KBM-7 (cell line): Measurements from ENCODE around the gene ISY1.
A peak's percentile ranks its signal among the peaks of the same experiment; 100 is the strongest.
"Not testable (repeated sequence)": the region's sequence is repeated elsewhere in the genome, so short reads cannot be mapped to it uniquely, and the experiment has no call there.

Source experiments
- DNase-seq: peaks from one replicate; pipeline ENCODE4 v3.0.0-alpha.2; 2015
- in situ Hi-C: fragments of 300-500 bp; cut with MboI; formaldehyde crosslinking; loops from 2 replicates; pipeline ENCODE4 v1.14.3; 2020; ENCODE audit warnings: low sequenced_read_pairs, low pct_unique_long_range_greater_than_20kb, mixed read lengths

Gene ISY1

GRCh38 chr3:129122412-129123011 is 38.4 kb downstream of the ISY1 start:
- in situ Hi-C loops: no loop called here
- DNase-seq: no peak

- in situ Hi-C loops: no loop called here
- DNase-seq: peak; percentile 70
Observed at GRCh38 chr3:129121792-129122411, 39.0 kb downstream of the ISY1 start, which contains the start of gene RAB43. Gene RAB43 (minus strand): TSS chr3:129121804. CDS start chr3:129121489, 315 bp downstream.

- DNase-seq: peak; percentile 36
- in situ Hi-C loops: no loop called here
Observed at GRCh38 chr3:129121016-129121791, 39.7 kb downstream of the ISY1 start.

GRCh38 chr3:129120254-129121004 is 40.4 kb downstream of the ISY1 start:
- in situ Hi-C loops: no loop called here

GRCh38 chr3:129119365-129120100 is 41.3 kb downstream of the ISY1 start:
- in situ Hi-C loops: no loop called here
- DNase-seq: peak; percentile 28

More at GRCh38 chr3:129120254-129121004, 40.4 kb downstream of the ISY1 start:
- peak; percentile 98 for DNase-seq

- DNase-seq: no peak
- in situ Hi-C loops: no loop called here
Observed at GRCh38 chr3:129118745-129119144, 42.1 kb downstream of the ISY1 start.

- in situ Hi-C loops: no loop called here
- no peak for DNase-seq
Observed at GRCh38 chr3:129117134-129117533, 43.7 kb downstream of the ISY1 start.

- in situ Hi-C loops: no loop called here
- DNase-seq: peak; percentile 56
Observed at GRCh38 chr3:129116482-129116946, 44.3 kb downstream of the ISY1 start.

- in situ Hi-C loops: no loop called here
- no peak for DNase-seq
Observed at GRCh38 chr3:129114455-129114854, 46.4 kb downstream of the ISY1 start.

GRCh38 chr3:129112308-129113052 is 48.4 kb downstream of the ISY1 start:
- peak; percentile 92 for DNase-seq
- in situ Hi-C loops: no loop called here

- DNase-seq, in situ Hi-C loops: not testable (repeated sequence)
Observed at GRCh38 chr3:129111076-129111780, 49.6 kb downstream of the ISY1 start.

- in situ Hi-C loops: no loop called here
- no peak for DNase-seq
Observed at GRCh38 chr3:129107793-129108192, 53.1 kb downstream of the ISY1 start.

- DNase-seq: no peak
- in situ Hi-C loops: no loop called here
Observed at GRCh38 chr3:129106866-129107565, 53.8 kb downstream of the ISY1 start.

GRCh38 chr3:129106320-129106719 is 54.5 kb downstream of the ISY1 start:
- DNase-seq: no peak
- in situ Hi-C loops: no loop called here

GRCh38 chr3:129105862-129106261 is 55.0 kb downstream of the ISY1 start:
- in situ Hi-C loops: no loop called here
- no peak for DNase-seq

GRCh38 chr3:129104498-129105079 is 56.3 kb downstream of the ISY1 start:
- in situ Hi-C loops: no loop called here
- DNase-seq: no peak

- in situ Hi-C loops: no loop called here
- no peak for DNase-seq
Observed at GRCh38 chr3:129104051-129104450, 56.8 kb downstream of the ISY1 start.
